HK-2 (cell line): ENCODE measurements around the gene SEPTIN11.

Experiments
- DNase-seq: peaks from one replicate; pipeline ENCODE4 v3.0.0-alpha.2; 2018; ENCODE audit not compliant: unreplicated experiment

SEPTIN11 gene

DNA sequence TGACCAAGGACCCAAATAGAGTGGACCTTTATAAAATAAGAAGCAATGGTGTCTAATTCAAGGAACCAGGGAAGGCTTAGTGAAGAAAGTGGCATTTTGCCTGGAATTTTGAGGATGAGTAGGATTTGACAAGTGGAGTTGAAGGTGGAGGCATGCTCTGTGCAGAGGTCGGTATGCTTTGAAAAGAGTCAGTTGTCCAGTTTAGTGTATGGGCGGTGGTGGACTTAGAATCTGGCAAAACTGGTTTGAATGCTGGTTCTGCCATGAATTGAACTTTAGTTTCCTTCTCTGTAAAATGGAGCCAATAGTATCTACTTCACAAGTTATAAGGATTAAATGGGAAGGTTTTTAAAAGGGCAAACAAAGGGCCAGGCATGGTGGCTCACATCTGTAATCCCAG, 29.7 kb downstream of the SEPTIN11 start:
- no peak for DNase-seq

GRCh38 chr4:76980261-76980660, 30.7 kb downstream of the SEPTIN11 start:
- DNase-seq = no peak

DNA sequence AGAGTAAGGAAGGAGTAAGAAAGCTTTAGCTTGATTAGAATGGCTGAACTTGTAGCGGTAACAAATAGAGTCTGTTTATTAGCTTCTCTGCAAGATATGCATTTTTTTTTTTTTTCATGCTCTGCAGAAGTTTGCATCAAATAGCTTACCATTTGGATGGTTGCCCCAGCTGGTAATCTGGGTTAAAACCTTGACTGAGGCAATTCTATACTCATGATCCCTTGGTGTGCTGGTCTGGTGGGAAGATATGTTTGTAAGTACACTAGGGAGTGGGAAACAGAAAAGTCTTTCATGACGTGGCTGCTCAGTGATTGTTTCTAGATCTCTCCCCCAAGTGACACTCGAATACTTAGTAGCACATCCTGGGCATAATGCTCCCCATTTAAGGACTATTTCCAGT, 32.1 kb downstream of the SEPTIN11 start:
- no peak for DNase-seq

- no peak for DNase-seq
Observed at GRCh38 chr4:76982638-76983584, 33.4 kb downstream of the SEPTIN11 start.

GRCh38 chr4:76984127-76984526, 34.6 kb downstream of the SEPTIN11 start:
- DNase-seq = no peak

- DNase-seq = peak; percentile 66
Observed at GRCh38 chr4:76984788-76985211, 35.2 kb downstream of the SEPTIN11 start.

DNA sequence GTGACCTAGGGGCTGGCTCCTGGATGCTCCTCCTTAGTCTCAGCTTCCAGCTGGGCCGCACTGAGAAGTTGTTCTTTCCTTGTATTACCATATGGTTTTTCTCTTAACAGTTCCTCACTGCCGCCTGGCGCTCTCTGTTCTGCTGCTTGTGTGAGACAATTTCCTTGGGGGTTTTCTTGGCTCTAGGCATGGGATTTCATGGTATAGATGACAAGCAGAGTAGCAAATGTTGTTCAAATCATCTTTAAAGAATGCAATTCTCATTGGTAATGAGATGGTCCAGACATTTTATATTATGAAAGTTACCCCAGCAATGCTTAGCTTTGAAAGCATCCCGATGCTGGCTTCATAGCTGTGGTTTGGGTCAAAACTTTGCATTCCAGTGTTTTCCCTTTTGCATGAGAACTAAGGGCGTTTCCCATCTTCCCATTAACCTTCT, 37.6 kb downstream of the SEPTIN11 start:
- no peak for DNase-seq

DNA sequence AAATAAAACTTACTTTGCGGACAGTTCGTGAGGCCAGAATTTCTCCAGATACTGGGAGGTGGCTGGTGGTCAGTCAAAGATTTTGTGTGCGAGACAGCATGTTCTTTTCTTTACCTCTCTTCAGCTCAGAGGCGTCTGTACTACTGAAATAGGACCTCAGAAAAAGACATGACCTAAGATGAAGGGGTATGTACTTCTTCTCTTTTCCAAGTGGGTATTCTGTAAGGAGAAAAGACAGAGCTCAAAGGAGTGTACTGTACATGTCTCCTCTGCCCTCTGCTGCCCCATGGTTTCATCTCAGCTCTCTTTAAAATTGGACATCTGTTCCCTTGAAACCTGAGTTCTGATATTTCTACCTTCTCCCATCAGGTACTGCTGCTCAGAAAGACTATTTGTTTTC, 38.1 kb downstream of the SEPTIN11 start:
- DNase-seq = no peak

- DNase-seq = no peak
Observed at GRCh38 chr4:76989391-76990061, 40.0 kb downstream of the SEPTIN11 start.

DNA sequence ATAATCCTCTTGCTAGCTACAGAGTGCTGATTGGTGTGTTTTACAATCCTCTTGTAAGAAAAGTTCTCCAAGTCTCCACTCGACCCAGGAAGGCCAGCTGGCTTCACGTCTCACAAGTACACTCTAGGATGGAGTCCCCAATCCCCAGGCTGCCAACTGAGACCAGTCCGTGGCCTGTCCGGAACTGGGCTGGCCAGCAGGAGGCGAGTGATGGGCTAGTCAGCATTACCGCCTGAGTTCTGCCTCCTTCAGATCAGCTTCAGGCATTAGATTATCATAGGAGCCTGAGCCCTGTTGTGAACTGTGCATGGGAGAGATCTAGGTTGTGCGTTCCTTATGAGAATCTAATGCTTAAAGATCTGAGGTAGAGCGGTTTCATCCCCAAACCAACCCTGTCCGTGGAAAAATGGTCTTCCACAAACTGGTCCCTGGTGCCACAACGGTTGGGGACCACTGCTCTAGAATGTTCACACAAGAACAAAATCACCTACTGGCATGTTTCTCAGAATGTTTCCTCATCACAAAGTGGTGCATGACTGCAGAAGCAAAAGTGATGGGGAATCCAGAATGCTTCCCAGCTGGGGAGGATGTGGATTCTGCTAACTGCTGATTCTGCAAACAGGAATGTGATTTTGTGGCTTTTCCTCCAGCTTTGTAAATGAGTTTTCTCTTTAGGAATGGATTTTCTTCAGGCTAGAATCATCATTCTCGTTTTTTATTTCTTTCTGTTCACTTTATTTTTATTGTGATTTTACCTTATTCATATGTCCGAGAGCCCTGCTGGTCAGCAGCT, 40.9 kb downstream of the SEPTIN11 start:
- no peak for DNase-seq

DNA sequence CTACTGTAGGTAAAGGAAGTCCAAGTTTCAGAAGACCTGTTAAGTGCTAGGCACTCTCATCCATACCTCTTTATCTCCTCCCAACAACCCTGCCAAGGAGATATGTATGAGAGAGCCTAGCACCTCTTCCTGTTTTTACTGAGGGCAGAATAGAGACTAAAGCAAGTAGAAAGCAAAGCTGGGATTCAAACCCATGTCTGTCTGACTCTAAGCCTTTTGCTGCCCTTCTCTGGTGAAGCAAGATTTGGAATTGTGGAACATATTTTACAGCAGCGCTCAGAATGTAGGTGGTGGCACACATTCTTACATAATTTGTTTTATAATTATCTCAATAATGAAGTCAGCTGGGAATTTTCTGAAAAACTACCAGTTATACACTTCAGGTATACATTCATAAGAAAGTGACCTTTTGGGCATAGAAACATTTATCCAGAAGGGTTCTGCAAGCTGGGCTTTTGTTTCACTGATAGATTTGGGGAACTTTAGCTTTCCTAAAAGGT, 41.7 kb downstream of the SEPTIN11 start:
- DNase-seq = no peak

GRCh38 chr4:76993787-76994641, 44.5 kb downstream of the SEPTIN11 start:
- no peak for DNase-seq

DNA sequence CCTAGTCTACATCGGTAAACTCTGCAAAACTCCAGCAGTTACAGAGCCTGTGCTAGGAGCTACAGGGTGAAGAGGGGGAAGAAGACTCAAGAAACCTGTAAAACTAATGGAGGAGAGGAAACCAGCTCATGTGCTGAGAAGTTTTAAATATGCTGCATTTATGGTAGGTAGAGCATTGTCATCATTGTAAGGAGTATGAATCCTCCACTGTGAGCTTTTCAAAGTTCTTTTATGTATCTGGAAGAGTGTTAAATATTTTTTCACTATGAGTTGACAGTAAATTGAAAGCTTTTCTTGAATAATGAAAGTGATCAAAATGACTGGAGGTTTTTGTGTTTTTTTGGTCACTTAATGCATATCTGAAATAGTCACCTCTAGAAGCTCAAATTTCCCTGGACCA, 46.2 kb downstream of the SEPTIN11 start:
- DNase-seq = no peak

DNA sequence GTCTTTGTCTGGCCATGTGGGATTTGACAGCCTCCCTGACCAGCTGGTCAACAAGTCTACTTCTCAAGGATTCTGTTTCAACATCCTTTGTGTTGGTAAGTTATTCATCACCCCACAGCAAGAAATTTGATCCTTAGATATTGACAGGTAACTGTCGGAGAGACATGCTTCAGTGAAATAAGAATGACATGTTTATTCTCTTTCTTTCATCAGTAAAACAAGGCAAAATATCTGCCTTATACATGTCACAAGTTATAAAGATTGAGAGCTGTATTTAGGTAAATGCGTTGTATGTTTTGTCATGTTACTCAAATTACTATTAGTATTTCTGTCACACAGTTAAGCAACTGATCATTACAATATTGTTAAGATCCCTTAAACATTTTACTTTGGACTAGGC, 46.9 kb downstream of the SEPTIN11 start:
- DNase-seq = no peak

- DNase-seq = no peak
Observed at GRCh38 chr4:76997077-76997476, 47.5 kb downstream of the SEPTIN11 start.

DNA sequence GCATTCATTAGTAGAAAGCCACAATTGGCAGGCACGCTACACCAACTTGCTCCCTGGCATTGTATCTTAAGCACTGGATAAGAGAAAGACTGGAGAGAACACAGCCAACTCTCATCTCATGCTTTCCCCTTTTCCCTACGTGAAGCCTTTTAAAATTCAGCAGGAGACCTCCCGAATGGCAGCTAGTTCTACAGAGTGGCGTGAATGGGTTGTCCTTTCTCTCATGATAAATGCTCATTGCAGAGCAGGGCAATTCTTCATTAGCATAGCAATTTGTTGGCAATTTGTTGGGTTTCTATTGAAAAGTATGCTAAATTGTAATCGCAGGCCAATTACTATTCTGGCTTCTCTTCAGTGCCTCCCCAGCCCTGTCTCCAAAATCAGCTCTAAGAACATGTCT, 48.0 kb downstream of the SEPTIN11 start:
- no peak for DNase-seq

GRCh38 chr4:76998251-76998901, 48.8 kb downstream of the SEPTIN11 start:
- no peak for DNase-seq
